ENCODE data around the gene HOMER3.

DNA sequence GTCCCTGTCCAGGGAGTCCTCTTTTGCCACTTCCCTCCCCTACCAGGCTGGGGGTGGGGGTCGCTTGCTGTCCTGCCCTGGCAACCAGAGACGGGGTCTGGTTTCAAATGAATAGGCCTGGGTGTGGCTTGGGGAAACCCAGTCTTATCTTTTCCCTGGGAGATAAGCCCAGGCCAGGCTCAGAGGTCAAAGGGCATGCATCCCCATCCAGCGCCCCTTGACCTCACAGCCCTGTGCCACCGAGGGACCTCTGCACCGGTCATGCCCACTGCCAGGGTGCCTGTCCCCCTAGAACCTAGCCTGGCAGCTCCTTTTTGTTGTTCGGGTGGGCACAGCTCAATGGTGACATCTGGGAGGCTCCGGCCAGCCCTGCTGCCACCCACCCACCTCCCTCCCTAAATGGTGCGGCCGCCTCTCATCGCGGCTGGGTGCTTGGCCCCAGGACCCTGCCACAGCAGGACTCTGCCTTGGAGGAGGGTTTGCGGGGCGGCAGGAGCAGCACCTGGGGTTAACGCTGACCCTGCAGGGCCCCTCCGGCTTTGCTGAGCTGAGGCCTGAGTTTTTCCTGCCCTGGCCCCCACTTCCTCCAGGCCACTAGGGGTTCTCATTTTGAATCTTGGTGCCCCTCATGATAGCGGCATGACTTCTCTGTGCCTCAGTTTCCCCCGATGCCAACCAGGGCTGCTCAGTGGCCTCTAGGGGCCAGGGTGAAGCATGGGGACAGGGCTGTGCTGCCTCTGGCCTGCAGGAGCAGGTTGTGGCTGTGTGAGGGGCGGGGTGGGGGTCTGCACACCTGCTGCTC, 42.2 kb downstream of the HOMER3 start:
- TF ChIP-seq CTCF (CRISPR knock-in tag; IDR thresholded peaks at IDR 0.05), result no peak
- TF ChIP-seq REST (IDR thresholded peaks at IDR 0.05; ENCODE audit: borderline replicate concordance in 1 of 2, low read depth in 1 of 2, low read length in 2 of 2), result no peak
- no peak for TF ChIP-seq HNRNPLL (IDR thresholded peaks at IDR 0.05; ENCODE audit: low read depth, low read length, poor library complexity, severe bottlenecking)
- TF ChIP-seq POLR2AphosphoS5 (IDR thresholded peaks at IDR 0.05; ENCODE audit: low read depth, low read length), result no peak
- TF ChIP-seq UBTF (CRISPR knock-in tag; IDR thresholded peaks at IDR 0.05), result no peak
- no peak for TF ChIP-seq RFXANK (CRISPR knock-in tag; IDR thresholded peaks at IDR 0.05)
- no peak for TF ChIP-seq EP300 (IDR thresholded peaks at IDR 0.05; ENCODE audit: low read depth in 2 of 2, low read length in 2 of 2)
- TF ChIP-seq EP300 (CRISPR knock-in tag; IDR thresholded peaks at IDR 0.05; ENCODE audit: borderline replicate concordance), result no peak
- TF ChIP-seq RCOR2 (CRISPR knock-in tag; IDR thresholded peaks at IDR 0.05), result no peak
- TF ChIP-seq NRL (CRISPR knock-in tag; IDR thresholded peaks at IDR 0.05; ENCODE audit: borderline replicate concordance), result 0 out of 2 replicates have a peak, but pooled peaks have one; percentile 43
- no peak for TF ChIP-seq ZNF713 (CRISPR knock-in tag; IDR thresholded peaks at IDR 0.05)
